Measurements from ENCODE around the gene RPTOR. TPM values are rescaled to one million over a fixed set of nuclear protein-coding genes. Genes with fewer than 3 reads are reported as not detected.
A peak's percentile ranks its signal among the peaks of the same experiment; 100 is the strongest.

Gene RPTOR
- total RNA-seq, 1 experiment from 2014 or later, result 46.2 TPM

GRCh38 chr17:80868022-80868609 lies 323.5 kb downstream of the RPTOR start:
- H3K4me1 ChIP-seq (ENCODE audit: insufficient read depth, low read length), result no peaks in the 10 kb centered on the region
- no peak overlapping the region for H3K9ac ChIP-seq (ENCODE audit: low read length)
- no TSS peak for BruUV-seq (replicated peaks)
- no peaks in the 10 kb centered on the region for H4K20me1 ChIP-seq (ENCODE audit: low read length)
- no peak for TF ChIP-seq CTCF (conservative IDR thresholded peaks at IDR 0.05; ENCODE audit: low read depth, low read length)
- TF ChIP-seq EZH2phosphoT487 (IDR thresholded peaks at IDR 0.05; ENCODE audit: borderline replicate concordance, low read length), result no peak
- TF ChIP-seq EZH2 (IDR thresholded peaks at IDR 0.05; ENCODE audit: low read length, unreplicated experiment), result no peak
- ChIA-PET POLR2A (ENCODE audit: unreplicated experiment) (no interaction called here), CTCF (no interaction called here)
- peak; percentile 45; the same call in 1 of the 2 replicates for ATAC-seq
- no peaks in the 10 kb centered on the region for H3K27me3 ChIP-seq (ENCODE audit: low read length)
- no peak overlapping the region for H2AFZ ChIP-seq (ENCODE audit: low read length)
- no peak overlapping the region for H3K27ac ChIP-seq (ENCODE audit: low read length)
- H3K4me2 ChIP-seq (ENCODE audit: low read length), result no peak overlapping the region
- H3K79me2 ChIP-seq (ENCODE audit: low read length), result no peaks in the 10 kb centered on the region
- no peaks in the 10 kb centered on the region for H3F3A ChIP-seq (ENCODE audit: low read length, unreplicated experiment)
- H3K36me3 ChIP-seq (ENCODE audit: low read depth, low read length), result no peaks in the 10 kb centered on the region
- H3K9me2 ChIP-seq (replicated peaks; ENCODE audit: low read length), result no peaks in the 10 kb centered on the region
- intact Hi-C loops (cut with micrococcal nuclease), result no loop called here
- DNase-seq, result no peak
- H3K4me3 ChIP-seq (ENCODE audit: low read length), result no peak overlapping the region
- no peaks in the 10 kb centered on the region for H3K9me3 ChIP-seq (ENCODE audit: low read length)

DNA sequence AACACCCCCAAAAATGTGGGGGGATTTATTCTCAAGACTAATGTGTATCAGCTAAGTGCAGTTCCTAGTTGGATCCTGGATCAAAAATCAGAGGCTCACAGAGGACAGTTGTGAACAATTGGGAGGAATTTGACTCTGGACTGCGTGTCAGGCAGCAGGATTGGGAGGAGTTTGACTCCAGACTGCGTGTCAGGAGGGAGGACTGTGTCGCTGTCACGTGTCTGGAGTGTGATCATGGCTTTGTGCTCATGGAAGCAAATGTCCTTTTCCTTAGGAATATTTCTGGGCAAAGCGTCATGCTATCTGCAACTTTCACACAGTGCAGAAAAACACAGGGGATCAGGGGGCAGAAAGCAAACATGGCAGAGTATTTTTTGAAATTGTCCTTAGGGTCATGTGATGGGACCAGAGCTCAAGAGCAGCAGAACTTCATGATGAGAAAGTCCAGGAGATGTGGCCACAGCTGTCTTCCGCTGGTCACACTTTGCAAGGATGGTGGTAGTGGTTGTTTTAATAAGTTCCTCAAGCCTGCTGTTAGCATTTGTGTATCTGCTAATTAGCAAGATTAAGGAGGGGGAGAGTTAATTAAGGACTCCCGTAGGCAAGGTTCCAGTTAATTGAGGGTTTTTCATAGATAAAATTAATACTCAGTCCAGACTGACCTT lies 325.0 kb downstream of the RPTOR start:
- Histone ChIP-seq H3F3A (ENCODE audit: low read length, unreplicated experiment) (no peaks in the 10 kb centered on the region), H3K9ac (ENCODE audit: low read length) (no peak overlapping the region), H3K36me3 (ENCODE audit: low read depth, low read length) (0 out of 2 replicates have a peak, but pooled peaks cover under 1% of the 10 kb centered on the region), H3K9me3 (ENCODE audit: low read length) (no peaks in the 10 kb centered on the region), H3K4me3 (ENCODE audit: low read length) (no peak overlapping the region), H3K79me2 (ENCODE audit: low read length) (no peaks in the 10 kb centered on the region), H3K4me2 (ENCODE audit: low read length) (no peak overlapping the region), H3K9me2 (replicated peaks; ENCODE audit: low read length) (no peaks in the 10 kb centered on the region), H4K20me1 (ENCODE audit: low read length) (no peaks in the 10 kb centered on the region), H3K27me3 (ENCODE audit: low read length) (no peaks in the 10 kb centered on the region), H3K4me1 (ENCODE audit: insufficient read depth, low read length) (peaks cover 6% of the 10 kb centered on the region; the same call in 1 of the 2 replicates), H2AFZ (ENCODE audit: low read length) (no peak overlapping the region), H3K27ac (ENCODE audit: low read length) (no peak overlapping the region)
- no peak for DNase-seq
- no TSS peak for BruUV-seq (replicated peaks)
- ChIA-PET POLR2A (ENCODE audit: unreplicated experiment) (no interaction called here), CTCF (no interaction called here)
- ATAC-seq, result no peak
- intact Hi-C loops (cut with micrococcal nuclease), result no loop called here
- no peak for TF ChIP-seq EZH2 (IDR thresholded peaks at IDR 0.05; ENCODE audit: low read length, unreplicated experiment)
- no peak for TF ChIP-seq CTCF (conservative IDR thresholded peaks at IDR 0.05; ENCODE audit: low read depth, low read length)
- TF ChIP-seq EZH2phosphoT487 (IDR thresholded peaks at IDR 0.05; ENCODE audit: borderline replicate concordance, low read length), result no peak

GRCh38 chr17:80870401-80870800 lies 325.8 kb downstream of the RPTOR start:
- H3K4me3 ChIP-seq (ENCODE audit: low read length), result no peak overlapping the region
- POLR2A ChIA-PET (ENCODE audit: unreplicated experiment), result no interaction called here
- H3K27me3 ChIP-seq (ENCODE audit: low read length), result no peaks in the 10 kb centered on the region
- no TSS peak for BruUV-seq (replicated peaks)
- H3K9me2 ChIP-seq (replicated peaks; ENCODE audit: low read length), result no peaks in the 10 kb centered on the region
- H3K9ac ChIP-seq (ENCODE audit: low read length), result no peak overlapping the region
- H3F3A ChIP-seq (ENCODE audit: low read length, unreplicated experiment), result no peaks in the 10 kb centered on the region
- no peaks in the 10 kb centered on the region for H3K9me3 ChIP-seq (ENCODE audit: low read length)
- intact Hi-C loops (cut with micrococcal nuclease), result no loop called here
- DNase-seq (no peak), ATAC-seq (no peak)
- H3K79me2 ChIP-seq (ENCODE audit: low read length), result no peaks in the 10 kb centered on the region
- no peak overlapping the region for H3K4me2 ChIP-seq (ENCODE audit: low read length)
- H3K27ac ChIP-seq (ENCODE audit: low read length), result no peak overlapping the region
- H2AFZ ChIP-seq (ENCODE audit: low read length), result no peak overlapping the region
- no peaks in the 10 kb centered on the region for H4K20me1 ChIP-seq (ENCODE audit: low read length)
- peaks cover 9% of the 10 kb centered on the region; the same call in 1 of the 2 replicates for H3K36me3 ChIP-seq (ENCODE audit: low read depth, low read length)
- TF ChIP-seq EZH2 (IDR thresholded peaks at IDR 0.05; ENCODE audit: low read length, unreplicated experiment) (no peak), CTCF (conservative IDR thresholded peaks at IDR 0.05; ENCODE audit: low read depth, low read length) (no peak), EZH2phosphoT487 (IDR thresholded peaks at IDR 0.05; ENCODE audit: borderline replicate concordance, low read length) (no peak)
- CTCF ChIA-PET, result no interaction called here
- peaks cover 6% of the 10 kb centered on the region; the same call in 1 of the 2 replicates for H3K4me1 ChIP-seq (ENCODE audit: insufficient read depth, low read length)
